ENCODE results near the gene CHPT1.

Gene CHPT1

DNA sequence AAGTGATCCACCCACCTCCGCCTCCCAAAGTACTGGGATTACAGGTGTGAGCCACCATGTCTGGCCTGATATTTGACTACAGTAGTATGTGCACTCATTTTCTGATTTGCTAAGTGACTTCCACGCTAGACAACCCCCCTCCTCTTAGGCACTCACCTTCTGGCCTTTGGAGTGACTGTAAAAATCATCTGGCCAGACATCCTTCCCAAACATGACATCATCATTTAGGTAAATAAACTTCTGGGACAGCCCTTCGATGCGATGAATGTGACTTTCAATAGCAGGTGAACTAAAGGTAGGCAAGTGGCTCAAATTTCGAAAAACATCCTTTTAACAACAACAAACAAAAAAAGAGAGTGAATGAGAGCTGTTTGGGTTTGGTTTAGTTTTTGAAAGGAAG lies 72.4 kb downstream of the CHPT1 start:
- CTCF ChIA-PET: interaction anchor here (1.1 to 6.3 kb wide), 6 partner anchors 10 to 70 kb away, joined by 3 to 124 read pairs (median 4); no protein-coding TSS in a partner anchor

DNA sequence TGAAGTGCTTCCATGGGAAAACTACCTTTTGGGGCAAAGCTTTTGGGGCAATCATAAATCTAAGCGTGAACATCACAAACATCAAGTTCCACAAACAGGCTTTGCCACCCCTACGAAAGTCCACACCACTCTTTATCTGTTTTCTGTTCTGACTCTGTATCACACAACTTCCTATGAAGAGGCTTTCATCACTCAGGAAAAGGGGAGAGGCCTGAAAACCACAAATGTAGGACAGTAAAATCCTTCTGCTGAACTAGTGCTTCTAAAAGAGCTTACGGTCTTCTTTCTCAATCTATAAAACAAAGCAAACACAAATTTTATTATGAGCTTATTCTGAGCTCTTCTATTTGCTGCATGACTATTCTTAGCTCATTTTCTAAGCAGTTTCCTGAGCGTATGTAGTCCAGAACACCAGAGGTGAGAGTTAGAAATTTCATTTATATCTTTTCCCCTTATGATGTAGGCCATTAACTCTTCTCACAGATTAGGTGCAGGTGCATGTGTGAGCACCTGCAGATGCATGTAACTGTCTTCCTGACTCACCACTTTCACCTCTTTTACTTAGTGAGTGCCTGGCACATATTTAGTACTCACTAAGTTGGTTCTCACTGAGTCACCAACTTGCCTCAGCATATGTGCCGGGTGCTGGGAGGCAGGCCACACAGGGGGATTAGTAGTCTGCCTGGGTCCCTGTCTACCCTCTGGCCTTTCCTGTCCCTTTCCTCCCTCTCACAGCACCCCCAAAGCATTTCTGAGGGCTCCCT lies 74.8 kb downstream of the CHPT1 start:
- TF ChIP-seq, protein P1, sequence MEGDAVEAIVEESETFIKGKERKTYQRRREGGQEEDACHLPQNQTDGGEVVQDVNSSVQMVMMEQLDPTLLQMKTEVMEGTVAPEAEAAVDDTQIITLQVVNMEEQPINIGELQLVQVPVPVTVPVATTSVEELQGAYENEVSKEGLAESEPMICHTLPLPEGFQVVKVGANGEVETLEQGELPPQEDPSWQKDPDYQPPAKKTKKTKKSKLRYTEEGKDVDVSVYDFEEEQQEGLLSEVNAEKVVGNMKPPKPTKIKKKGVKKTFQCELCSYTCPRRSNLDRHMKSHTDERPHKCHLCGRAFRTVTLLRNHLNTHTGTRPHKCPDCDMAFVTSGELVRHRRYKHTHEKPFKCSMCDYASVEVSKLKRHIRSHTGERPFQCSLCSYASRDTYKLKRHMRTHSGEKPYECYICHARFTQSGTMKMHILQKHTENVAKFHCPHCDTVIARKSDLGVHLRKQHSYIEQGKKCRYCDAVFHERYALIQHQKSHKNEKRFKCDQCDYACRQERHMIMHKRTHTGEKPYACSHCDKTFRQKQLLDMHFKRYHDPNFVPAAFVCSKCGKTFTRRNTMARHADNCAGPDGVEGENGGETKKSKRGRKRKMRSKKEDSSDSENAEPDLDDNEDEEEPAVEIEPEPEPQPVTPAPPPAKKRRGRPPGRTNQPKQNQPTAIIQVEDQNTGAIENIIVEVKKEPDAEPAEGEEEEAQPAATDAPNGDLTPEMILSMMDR (IDR thresholded peaks at IDR 0.05; ENCODE audit: insufficient read depth, low read length, missing control alignments): no peak
- ChIA-PET POLR2A (no interaction called here), CTCF (interaction anchor here (0.6 to 6.3 kb wide), 22 partner anchors 8 to 997 kb away, joined by 3 to 124 read pairs (median 6); partner anchors contain the start of gene GNPTAB)
- no peak overlapping the region for H3K4me3 ChIP-seq (ENCODE audit: low read depth, low read length)
- DNase-seq (ENCODE audit: low read depth, low spot score): no peak

More for the DNA sequence above, 72.4 kb downstream of the CHPT1 start:
- TF ChIP-seq, protein P1 (IDR thresholded peaks at IDR 0.05; ENCODE audit: insufficient read depth, low read length, missing control alignments): no peak
- POLR2A ChIA-PET: no interaction called here
- DNase-seq (ENCODE audit: low read depth, low spot score): no peak
- H3K4me3 ChIP-seq (ENCODE audit: low read depth, low read length): no peak overlapping the region

GRCh38 chr12:101773650-101774162 lies 76.3 kb downstream of the CHPT1 start:
- ChIA-PET POLR2A (interaction anchor here (1.0 kb wide), 1 partner anchor 57 kb away, joined by 6 read pairs; the partner anchor contains the start of gene GNPTAB), CTCF (interaction anchor here (0.6 to 6.3 kb wide), 40 partner anchors 8 to 995 kb away, joined by 3 to 124 read pairs (median 4); partner anchors contain the start of gene GNPTAB)
- peak; percentile 16 for DNase-seq (ENCODE audit: low read depth, low spot score)
- TF ChIP-seq, protein P1 (IDR thresholded peaks at IDR 0.05; ENCODE audit: insufficient read depth, low read length, missing control alignments): peak; percentile 79
- no peak overlapping the region for H3K4me3 ChIP-seq (ENCODE audit: low read depth, low read length)

DNA sequence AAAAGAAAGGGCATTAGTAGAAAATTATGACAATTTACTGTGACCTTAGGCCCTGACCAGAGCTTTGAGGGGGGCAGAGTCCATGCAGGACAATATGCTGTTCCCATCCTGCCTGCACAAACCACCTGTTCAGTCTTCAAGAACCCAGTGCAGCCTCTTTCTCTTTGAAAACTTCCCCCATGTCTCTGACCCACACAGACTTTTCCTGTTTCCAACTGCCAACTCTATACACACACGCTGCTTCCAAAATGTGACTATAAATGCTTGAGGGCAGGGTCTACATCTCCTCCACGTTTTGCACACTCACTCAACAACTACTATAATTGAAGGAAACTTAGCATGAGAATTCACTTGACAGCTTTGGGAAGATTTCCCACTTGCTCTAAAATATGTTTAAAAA lies 78.4 kb downstream of the CHPT1 start:
- no peak for DNase-seq (ENCODE audit: low read depth, low spot score)
- TF ChIP-seq, protein P1 (IDR thresholded peaks at IDR 0.05; ENCODE audit: insufficient read depth, low read length, missing control alignments): no peak
- CTCF ChIA-PET: interaction anchor here (6.5 to 6.6 kb wide), 2 partner anchors 53 to 64 kb away, joined by 47 to 59 read pairs; partner anchors contain the start of gene GNPTAB
- no peak overlapping the region for H3K4me3 ChIP-seq (ENCODE audit: low read depth, low read length)
- POLR2A ChIA-PET: no interaction called here

- TF ChIP-seq, protein P1 (IDR thresholded peaks at IDR 0.05; ENCODE audit: insufficient read depth, low read length, missing control alignments): no peak
- POLR2A ChIA-PET: no interaction called here
- H3K4me3 ChIP-seq (ENCODE audit: low read depth, low read length): no peak overlapping the region
- DNase-seq (ENCODE audit: low read depth, low spot score): no peak
- CTCF ChIA-PET: interaction anchor here (0.8 to 6.6 kb wide), 5 partner anchors 9 to 62 kb away, joined by 3 to 59 read pairs (median 4); partner anchors contain the start of gene GNPTAB
Measured at GRCh38 chr12:101777485-101777884, 80.0 kb downstream of the CHPT1 start.

GRCh38 chr12:101777978-101778377 lies 80.5 kb downstream of the CHPT1 start:
- TF ChIP-seq, protein P1 (IDR thresholded peaks at IDR 0.05; ENCODE audit: insufficient read depth, low read length, missing control alignments): no peak
- no peak overlapping the region for H3K4me3 ChIP-seq (ENCODE audit: low read depth, low read length)
- no peak for DNase-seq (ENCODE audit: low read depth, low spot score)
- CTCF ChIA-PET: interaction anchor here (0.8 to 6.6 kb wide), 5 partner anchors 8 to 62 kb away, joined by 3 to 59 read pairs (median 4); partner anchors contain the start of gene GNPTAB
- POLR2A ChIA-PET: no interaction called here

Data from AG04449 (cell line).